Activated CD4-positive, alpha-beta T cell treated with anti-CD3 and anti-CD28 coated beads, Interleukin-2, amount 50 U/mL, for 1 hour (primary cell): ENCODE measurements around the gene PCBP3.
"Not testable (repeated sequence)": the region's sequence is repeated elsewhere in the genome, so short reads cannot be mapped to it uniquely, and the experiment has no call there.

Source experiments
- DNase-seq: peaks from one replicate; pipeline ENCODE4 v3.0.0-alpha.2; 2020

Gene PCBP3

GRCh38 chr21:45791562-45792418 is 148.3 kb downstream of the PCBP3 start:
- DNase-seq = no peak

DNA sequence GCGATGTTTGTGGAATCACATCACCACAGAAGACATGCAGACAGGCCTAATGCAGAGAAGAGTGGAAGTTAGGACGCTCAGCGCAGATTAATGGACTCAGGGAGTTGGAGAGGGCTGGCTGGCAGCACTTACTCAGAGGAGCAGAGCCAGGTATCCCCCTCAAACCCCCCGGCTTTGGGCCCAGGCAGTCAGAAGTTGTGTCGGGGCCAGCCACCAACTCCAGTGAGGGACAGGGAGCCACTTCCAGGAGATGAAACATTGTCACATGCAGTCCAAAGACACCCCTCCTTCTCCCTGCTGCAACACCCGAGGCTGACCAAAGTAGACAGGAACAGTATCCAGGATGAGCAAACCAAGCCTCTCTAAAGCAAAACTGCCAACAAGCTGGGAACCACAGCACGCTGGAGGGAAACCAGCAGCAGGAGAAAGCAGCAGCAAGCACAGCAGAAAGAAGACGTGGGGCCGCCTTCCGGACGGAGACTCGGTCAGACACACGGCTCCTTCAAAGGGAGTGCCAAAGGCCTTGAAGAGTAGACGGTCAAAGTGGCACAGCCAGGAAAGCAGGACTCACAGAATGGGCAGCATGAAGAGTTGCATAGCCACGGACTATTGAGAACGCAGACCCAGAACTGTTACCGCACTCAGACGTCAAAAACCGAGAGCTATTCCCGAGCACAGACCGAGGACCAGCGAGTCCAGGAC is 149.3 kb downstream of the PCBP3 start:
- DNase-seq = no peak

GRCh38 chr21:45794027-45794426 is 150.5 kb downstream of the PCBP3 start:
- DNase-seq = no peak

GRCh38 chr21:45796003-45796402 is 152.5 kb downstream of the PCBP3 start:
- no peak for DNase-seq

DNA sequence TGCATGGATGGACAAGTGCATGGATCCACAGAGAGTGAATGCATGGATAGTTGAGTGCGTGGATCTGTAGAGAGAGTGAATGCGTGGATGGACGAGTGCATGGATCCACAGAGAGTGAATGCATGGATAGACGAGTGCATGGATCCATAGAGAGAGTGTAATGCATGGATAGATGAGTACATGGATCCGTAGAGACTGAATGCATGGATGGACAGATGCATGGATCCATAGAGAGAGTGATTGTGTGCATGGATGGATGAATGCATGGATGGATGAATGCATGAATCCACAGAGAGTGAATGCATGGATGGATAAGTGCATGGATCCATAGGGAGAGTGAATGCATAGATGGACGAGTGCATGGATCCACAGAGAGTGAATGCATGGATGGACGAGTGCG is 153.8 kb downstream of the PCBP3 start:
- DNase-seq = no peak

GRCh38 chr21:45799765-45800338 is 156.3 kb downstream of the PCBP3 start:
- no peak for DNase-seq

GRCh38 chr21:45800339-45801080 is 157.0 kb downstream of the PCBP3 start:
- DNase-seq = no peak

DNA sequence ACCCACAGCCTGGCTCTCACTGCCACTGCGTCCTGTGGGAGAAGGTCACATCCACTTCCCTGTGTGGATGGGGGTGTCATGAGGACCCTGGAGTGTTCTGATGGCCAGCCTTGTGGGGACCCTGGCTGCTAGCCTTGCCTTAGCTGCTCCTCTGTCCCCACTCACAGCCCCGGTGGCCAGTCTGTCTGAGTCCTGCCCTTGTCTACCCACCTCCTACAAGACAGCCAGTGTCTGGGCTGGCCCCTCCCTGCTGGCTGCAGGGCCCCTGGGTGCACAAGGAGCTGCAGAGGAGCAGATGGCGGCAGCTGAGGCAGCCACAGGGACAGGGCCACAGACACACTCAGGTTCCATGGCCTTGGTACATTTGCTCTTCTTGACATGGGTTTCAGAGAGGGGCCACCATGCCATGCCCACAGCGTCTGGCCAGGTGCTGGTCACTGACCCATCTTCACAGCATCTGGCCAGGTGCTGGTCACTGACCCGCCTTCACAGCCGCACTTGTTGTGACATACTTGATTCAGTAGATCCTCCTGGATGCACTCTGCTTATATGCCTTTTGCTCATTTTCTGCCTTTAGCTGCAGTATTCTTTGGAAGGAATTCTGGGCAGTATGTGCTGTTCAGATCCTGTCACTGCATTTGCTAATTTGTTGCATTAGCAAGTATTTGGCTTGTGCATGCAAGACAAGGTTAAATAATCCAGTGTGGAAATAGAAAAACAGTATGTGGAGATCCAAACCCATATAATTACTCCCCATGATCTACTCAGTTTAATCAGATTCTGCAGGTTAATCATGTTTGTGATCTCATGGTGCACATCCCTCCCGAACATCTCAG is 157.8 kb downstream of the PCBP3 start:
- no peak for DNase-seq

- no peak for DNase-seq
Measured at GRCh38 chr21:45801989-45802388, 158.5 kb downstream of the PCBP3 start.

DNA sequence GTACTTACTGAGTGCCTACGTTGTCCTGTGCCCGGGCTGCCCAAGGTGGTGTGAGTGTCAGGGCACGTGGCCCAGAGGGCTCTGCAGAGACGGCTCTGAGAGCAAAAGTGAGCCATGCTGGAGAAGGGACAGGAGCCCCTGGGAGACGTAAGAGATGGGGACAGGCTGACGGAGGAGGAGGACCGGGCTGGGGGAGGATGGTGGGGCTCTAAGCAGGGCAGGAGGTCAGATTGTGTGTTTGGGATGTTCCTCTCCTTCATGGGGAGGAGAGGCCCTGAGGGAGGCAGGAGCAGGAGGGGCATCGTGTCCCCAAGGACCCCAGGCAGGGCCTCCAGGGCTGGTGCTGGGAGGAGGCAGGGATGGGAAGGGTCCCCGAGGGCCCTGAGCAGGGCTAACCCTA is 158.9 kb downstream of the PCBP3 start:
- DNase-seq = no peak

DNA sequence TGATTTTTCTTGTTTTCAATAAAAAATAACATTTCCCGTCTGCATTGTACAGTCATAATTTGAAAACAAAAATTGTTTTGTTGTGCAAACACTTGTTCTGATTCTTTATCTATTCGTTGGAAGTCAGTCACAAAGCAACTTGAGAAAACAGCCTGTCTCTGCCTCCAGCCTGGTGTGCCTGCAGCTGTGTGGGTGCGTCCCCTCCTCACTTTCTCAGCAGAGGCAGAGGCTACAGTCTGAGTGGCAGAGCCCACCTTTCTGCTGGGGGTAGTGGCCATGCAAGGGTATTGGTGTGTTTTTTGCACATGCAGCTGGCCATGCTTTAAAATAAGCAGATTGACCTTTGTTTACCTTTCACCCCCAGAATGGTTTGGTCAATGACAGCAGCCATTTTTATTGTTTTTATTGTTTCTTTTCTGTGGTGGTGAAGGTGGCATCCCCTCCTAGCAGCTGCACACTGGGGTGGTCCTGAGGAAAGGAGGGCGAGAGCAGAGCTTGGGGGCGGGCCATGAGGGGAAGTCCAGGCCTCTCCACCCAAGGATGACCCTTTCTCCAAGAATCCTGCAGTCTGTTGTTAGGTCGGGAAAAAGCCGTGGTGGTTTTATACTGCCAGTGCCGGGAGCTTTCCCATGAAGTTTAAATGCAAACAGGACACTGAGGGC is 159.6 kb downstream of the PCBP3 start:
- no peak for DNase-seq

DNA sequence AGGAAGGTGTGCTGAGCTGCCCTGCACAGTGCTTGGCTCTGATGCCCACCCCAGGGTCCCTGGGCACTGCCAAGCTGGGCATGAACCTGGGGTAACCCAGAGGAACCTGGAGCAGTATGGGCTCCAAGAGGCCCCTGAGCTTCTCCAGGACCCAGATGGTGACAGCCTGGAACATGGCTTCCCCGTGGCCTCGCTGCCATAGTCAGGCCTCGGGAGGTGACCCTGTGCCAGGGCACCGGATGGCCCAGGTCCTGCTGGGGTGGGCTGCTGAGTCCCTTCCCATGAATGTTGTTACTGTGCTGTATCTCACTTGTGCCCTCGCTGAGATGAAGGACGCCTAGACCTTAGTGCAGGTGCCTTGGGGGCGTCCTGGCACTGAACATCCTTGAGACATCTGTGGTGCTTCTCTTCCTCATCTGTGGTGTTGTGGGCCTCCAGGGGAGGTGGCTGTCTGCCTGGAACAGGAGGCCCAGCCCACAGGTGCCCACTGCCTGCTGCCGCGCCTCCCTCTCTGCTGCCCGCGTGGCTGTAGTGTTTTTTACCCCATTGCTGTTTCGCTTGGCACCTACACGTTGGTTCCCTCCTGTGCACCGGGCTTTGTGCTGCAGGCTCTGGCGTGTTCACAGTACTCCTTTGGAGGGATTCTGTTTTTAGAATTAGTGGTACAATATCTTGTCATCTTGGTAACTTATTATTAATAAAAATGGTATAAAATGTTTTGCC is 160.3 kb downstream of the PCBP3 start:
- no peak for DNase-seq

GRCh38 chr21:45804809-45805313 is 161.3 kb downstream of the PCBP3 start:
- DNase-seq = no peak

- DNase-seq = no peak
Measured at GRCh38 chr21:45805321-45805720, 161.8 kb downstream of the PCBP3 start.

- DNase-seq = no peak
Measured at GRCh38 chr21:45806042-45806441, 162.5 kb downstream of the PCBP3 start.

- DNase-seq = not testable (repeated sequence)
Measured at GRCh38 chr21:45808663-45809062, 165.1 kb downstream of the PCBP3 start.

DNA sequence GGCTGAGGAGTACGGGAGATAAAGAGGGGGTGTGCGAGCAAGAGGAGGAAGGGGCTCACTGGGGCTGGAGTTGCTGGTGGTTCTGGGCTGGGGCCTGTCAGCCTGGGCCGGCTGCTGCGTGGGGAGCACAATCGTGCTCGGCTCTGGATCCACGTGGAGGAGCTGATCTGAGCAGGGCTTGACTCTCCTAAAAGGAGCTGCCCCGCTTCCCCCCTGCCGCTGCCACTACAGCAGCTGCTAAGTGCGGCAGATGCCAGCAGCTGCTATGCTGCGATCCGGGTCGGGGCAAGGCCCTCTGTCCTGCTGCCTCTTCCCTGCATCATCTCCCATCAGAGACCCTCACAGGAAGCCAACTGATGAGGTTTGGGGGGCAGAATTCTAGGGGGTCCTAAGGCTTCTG is 165.9 kb downstream of the PCBP3 start:
- no peak for DNase-seq

DNA sequence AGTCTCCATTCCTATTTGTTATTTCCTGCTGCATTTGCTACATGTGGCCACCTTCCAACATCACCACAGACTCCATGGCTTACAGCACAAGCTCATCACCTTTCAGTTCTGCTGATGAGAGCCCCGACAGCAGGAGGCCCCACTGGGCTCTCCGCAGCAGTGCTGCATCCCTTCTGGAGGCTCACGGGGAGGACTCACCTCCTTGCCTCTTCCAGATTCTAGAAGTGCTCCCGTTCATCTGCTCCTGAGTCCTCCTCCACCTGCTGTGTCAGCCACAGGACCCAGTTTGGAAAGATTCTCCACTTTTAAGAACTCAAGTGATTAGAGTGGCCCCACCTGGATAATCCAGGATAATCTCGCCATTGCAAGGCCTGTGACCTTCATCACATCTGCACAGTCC is 167.6 kb downstream of the PCBP3 start:
- DNase-seq = no peak

DNA sequence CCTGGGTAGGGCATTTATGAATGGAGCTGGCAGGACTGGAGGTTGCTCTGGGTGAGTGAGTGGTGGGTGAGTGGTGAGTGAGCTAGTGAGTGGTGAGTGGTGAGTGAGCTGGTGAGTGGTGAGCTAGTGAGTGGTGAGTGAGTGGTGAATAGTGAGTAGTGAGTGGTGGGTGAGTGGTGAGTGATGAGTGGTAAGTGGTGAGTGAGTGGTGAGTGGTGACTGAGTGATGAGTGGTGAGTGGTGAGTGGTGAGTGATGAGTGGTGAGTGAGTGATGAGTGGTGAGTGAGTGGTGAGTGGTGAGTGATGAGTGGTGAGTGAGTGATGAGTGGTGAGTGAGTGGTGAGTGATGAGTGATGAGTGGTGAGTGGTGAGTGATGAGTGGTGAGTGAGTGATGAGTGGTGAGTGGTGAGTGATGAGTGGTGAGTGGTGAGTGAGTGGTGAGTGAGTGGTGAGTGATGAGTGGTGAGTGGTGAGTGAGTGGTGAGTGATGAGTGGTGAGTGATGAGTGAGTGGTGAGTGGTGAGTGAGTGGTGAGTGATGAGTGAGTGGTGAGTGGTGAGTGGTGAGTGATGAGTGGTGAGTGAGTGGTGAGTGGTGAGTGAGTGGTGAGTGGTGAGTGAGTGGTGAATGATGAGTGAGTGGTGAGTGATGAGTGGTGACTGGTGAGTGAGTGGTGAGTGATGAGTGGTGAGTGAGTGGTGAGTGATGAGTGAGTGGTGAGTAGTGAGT is 170.8 kb downstream of the PCBP3 start:
- DNase-seq = not testable (repeated sequence)

- DNase-seq = not testable (repeated sequence)
Measured at GRCh38 chr21:45815781-45816180, 172.3 kb downstream of the PCBP3 start.
